ENCODE measurements around the gene PTPN14.

PTPN14 gene

DNA sequence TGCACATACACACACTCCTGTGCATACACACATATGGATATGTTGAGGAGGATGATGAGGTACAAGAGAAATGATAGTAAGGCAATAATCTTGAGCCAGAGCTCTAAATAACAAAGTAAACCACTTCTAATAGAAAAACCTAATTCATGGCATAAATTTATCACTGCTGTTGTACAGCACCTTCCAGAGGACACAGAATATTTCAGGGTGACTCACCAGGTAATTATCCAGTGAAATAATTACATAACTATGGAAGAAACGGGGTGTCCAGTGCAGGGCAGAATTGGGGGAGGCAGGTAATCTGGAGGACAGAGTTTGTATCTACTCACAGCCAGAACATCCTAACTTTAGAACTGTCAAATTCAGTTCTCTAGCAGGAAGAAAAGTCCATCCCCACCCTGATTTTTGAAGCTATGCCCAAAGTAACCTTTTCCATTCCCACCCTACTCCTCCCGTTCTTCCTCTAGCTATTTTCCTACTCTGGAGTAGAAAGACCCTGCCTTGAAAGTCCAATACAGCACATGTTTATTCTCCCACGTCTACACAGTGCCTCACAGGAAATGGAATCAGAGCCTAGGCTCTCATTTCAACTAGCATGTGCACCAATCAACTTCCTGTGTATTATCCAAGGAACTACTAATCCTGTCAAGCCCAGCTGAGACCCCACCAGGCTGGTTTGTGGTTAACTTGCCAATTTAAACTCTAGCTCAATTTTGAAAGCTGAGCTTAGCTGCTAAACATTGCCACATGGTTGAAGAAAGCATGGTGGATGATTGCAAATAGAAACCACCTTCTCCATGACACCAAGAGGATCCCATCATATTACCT is 96.6 kb downstream of the PTPN14 start:
- no peak for DNase-seq (ENCODE audit: low read depth in 2 of 2)

DNA sequence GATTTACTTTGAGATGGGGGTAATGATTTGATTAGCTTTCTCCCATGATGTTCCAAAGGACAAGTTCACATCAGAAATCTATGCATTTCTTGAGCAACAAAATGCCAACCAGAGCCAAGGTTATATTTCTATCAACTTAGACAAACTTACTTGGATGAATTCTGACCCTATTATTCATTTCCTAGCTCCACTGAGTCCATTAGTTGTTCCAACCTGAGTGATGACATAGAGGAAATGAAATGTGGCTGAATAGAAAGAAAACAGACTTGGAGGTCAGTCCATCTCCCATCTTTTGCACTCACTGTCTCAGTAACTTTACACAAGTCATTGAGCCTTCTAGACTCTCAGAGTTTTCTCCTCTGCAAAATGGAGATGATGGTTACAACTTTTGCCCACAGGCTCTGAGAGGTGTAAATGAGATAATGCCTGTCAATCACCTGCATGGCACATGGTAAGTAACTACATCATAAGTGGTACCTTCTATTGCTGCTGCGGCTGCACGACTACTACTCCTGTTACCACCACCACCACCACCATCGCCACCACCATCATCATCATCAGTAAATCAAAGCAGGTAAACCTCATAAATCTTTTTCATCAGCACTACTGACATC is 98.2 kb downstream of the PTPN14 start:
- no peak for DNase-seq (ENCODE audit: low read depth in 2 of 2)

DNA sequence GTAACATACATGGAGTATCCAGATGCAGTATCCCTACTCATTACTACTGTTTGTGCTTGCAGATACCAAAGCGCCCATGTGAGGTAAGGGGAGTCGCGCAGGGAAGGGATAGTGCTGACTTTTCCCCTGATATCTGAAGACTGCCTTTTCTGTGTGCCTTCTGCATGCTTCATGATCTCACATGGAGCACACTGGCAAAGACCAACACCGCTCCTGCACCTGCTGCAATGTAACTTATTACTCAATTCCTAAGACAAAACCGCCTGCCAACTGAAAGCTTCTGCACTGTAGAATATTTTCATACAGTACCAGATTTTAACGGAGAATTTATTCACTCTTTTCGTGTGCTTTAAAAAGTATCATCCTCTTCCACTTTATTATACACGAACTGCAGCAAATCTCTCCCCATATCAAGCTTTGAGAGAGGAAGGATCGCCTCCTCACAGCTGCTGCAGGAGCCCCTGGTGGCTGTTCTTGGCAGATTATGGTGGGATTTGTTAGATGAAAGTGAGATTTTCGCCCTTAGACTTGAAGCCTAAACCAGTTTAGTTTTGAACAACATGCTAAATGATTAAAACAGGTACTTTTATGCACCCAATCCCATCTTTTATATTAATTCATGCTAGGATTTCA is 99.1 kb downstream of the PTPN14 start:
- DNase-seq (ENCODE audit: low read depth in 2 of 2): no peak

DNA sequence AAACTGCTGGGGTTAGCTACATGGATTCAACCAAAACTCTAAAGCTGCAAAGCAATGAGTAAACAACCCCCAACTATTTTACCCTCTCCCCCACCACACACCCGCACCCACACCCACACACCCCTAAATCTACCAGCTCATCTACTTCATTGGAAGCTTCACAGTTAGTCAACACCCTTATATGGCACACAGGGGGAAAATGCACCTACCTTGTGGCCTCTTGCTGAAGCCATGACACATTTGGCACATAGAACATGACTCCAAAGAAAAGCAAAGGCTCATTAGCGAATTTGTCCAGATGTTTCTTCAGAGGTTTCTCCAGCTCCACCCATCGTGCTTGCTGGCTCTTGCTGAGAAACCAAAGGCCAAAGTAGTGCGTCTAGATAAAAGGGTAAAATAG is 99.8 kb downstream of the PTPN14 start:
- peak; percentile 4 to 34 for DNase-seq (ENCODE audit: low read depth in 2 of 2)

DNA sequence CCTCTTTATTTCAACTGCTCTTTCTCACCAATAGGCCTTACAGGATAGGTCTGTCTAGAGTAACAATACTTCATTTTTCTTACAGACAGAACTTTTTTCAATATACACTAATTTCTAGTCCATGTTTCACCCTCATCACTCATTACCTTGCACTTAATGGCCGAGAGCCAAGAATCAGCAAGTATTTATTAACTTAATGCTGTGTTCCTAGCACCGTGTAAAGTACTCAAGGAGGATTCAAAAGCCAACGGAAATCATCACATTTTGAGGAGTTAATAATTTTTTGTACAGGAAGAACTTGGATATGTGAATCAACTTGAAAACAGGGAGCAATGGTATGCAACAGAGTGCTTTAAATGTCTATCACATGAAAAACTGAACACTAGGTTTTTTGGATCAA is 102.0 kb downstream of the PTPN14 start:
- no peak for DNase-seq (ENCODE audit: low read depth in 2 of 2)

DNA sequence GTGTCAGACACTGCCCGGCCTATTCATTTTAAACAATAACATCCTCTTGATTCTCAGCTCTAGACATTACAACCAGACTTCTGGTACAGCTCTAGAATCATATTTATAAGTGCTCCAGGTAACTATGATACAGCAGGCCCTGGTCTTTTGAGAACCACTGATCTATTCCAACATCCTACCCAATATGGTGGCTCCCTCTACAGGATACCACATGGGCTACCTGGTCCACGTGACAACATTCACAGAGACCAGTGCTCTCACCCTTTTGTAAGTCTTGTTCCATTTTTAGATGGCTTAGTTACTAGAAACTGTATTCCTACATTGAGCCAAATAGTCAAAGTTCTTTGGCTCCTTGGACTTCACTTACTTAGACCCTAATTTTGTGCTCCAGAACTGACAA is 102.9 kb downstream of the PTPN14 start:
- no peak for DNase-seq (ENCODE audit: low read depth in 2 of 2)

DNA sequence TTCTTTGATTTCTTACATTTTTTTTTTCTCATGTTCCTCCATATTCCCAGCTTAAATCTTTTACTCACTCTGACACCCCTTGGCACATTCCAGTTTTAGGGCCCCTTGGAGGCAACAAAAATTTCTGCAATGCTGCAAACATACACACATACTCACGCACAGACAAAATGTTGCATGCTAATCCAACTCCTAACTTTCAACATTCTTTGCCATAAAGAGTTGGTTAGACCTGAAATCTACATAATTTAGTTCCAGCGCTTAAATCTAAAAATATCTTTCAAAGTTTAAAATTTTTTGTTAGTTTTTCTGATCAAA is 103.9 kb downstream of the PTPN14 start:
- no peak for DNase-seq (ENCODE audit: low read depth in 2 of 2)

DNA sequence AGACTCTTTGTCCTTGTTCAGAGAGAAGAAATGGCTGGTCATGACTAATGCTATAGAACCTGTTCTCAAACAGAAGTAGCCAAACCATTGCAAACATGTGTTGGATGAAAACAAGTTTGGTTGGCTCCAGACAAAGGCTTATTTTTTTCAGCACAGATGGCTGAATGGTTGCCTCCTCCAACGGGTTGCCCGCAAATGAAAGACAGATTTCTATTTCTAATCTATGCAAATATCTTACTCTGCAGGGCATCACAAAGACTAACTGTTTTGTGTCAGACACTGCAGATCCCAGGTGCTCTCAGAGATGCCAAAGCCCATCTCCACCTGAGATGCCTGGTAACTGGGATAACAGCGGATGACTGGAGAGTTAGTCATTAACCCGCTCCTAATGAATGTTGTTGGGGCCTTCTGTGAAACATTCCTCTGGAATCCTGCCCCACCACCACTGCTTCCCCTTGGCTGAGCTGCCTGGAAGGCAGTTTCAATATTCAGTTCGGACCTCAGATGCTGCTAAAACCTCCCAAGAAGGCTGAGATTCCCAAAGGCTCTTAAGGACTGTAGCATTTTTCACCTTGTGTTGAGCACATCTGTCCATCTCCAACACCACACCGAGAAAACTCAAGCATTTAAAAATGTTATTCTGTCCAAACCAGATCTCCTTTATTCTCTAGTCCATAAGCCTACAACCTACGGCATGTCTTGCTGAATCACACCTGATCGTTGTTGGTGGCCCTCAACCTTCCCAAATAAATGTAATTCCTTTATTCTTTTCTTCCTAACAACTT is 104.4 kb downstream of the PTPN14 start:
- DNase-seq (ENCODE audit: low read depth in 2 of 2): no peak

DNA sequence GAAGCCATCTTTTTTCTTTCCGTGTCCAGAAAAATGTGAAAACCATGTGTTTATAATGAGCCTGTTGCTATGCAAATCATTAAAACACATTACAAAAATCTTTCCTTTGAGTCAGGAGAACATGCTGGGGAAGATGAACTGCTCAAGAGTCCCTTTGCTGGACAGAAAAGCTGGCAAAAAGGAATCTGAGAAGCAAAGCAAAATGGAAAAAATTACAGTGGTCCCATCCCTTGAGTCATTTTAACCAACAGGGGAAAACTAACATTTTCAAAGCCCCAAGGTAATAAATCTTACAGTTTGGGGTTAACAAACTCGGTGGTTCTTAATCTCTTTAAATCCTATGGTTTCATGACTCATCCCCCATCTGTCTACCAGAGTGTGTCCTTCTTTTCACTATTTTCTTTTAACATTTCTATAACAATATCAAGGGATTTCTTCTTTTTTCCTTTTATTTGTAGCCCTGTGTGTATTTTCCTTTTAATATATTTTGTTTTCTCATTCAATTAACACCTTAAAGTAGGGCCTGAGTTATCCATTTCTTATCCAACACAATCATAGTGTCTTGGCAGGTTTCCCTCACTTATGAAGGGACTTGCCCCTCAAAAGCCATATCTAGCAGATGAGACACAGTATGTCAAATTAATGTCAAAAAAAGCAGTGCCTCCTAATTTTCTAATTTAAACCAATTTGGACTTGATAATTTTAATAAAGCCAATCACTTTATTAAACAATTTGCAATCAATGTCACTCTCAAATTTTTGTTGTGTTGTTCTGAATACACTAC is 105.4 kb downstream of the PTPN14 start:
- DNase-seq (ENCODE audit: low read depth in 2 of 2): no peak

DNA sequence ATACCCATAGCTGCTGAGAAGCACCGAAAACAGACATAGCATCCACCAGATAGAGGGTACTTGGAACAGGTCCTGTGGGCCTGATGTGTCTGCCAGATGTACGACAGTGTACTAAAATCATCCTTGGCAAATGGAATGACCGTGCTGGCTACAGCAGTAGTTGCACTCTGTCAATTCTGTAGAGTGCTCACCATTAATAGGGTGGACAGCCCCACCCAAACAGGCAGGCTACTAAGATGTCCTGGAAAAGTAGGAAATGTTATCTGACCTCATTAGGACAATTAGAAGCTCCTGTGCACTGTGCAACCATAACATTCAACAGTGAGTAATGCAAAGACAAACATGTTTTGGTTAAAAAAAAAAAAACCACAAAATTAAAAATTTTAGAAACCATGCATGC is 106.2 kb downstream of the PTPN14 start:
- no peak for DNase-seq (ENCODE audit: low read depth in 2 of 2)

DNA sequence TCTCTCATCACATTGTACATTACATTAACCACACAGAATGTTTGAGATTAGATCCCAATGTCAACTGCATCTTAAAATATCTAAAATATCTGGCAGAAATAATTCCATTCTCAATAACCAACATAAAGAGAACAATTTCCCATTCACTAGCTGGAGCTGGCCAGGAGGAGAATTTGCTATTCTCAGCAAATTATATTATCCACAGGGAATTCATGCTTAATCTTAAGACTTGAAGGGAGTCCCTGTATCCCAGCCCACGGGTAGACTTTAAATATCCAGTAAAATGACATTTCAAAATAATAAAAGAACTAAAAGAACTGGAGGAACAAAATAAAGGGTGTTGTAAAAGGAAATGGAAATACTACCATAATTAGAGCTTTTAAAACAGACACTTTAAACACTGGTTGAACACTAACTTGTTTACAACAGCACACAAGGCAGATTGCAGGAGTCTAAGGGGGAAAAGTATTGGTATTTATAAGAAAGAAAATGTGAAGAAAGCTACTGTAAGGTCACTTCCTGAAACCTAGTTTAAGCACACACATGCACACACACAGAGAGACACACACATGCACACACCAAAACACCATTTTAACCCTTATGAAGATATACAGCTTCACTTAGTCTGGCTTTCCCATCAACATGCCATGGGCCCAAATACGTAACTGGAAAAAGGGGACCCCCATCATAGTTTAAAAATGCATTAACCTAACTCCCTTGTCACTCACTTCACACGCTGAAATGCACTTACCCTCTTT is 107.0 kb downstream of the PTPN14 start:
- DNase-seq (ENCODE audit: low read depth in 2 of 2): no peak

DNA sequence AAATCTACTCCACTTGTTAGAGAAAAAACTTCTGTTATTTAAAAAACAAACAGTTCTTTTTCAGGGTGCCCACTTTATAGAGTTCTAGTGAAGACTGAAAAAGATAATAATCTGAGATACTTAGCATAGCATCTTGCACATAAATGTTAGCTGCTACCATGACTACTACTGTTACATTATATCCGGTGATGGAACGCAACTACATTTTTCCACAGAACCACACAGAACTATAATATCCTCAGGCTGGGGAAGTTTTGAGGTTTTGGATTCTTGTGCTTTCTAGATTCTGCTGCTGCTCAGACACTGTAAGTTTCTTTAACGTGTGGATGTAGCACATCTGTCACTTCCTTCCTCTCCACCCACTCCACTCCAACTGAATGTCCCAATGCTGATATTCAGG is 110.3 kb downstream of the PTPN14 start:
- no peak for DNase-seq (ENCODE audit: low read depth in 2 of 2)

DNA sequence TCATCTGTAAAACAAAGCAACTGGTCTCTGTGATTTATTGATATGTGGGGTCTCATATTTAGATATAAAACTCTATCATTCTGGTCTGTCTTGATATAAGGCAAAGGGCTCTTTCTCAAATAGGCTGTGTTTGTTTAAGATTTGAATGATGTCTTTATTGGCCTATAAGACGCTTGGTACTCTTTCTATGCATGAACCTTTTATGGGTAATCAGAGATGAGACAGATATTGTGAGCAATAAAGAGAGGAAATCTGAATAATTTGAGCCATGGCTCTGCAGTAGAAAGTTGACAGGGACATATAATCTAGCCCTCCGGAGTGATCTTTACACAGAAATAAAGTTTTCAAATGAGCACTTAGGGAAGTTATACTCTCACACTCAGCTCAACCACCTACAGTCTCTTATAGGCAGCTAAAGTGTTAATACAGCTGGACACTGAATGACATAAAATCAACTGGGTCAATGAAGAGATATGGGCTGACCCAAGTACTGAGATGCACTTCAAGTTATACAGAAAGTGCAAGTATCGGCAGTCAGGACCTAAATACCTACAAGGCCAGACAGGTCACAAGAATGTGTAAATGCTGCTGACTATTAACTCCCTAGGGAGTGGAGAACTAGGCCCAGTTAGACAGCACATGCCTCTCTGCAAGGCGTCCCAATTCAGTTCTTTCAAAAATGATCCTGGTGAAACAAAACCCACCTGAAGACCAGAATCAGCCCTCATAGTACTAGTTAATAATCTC is 111.0 kb downstream of the PTPN14 start:
- no peak for DNase-seq (ENCODE audit: low read depth in 2 of 2)

DNA sequence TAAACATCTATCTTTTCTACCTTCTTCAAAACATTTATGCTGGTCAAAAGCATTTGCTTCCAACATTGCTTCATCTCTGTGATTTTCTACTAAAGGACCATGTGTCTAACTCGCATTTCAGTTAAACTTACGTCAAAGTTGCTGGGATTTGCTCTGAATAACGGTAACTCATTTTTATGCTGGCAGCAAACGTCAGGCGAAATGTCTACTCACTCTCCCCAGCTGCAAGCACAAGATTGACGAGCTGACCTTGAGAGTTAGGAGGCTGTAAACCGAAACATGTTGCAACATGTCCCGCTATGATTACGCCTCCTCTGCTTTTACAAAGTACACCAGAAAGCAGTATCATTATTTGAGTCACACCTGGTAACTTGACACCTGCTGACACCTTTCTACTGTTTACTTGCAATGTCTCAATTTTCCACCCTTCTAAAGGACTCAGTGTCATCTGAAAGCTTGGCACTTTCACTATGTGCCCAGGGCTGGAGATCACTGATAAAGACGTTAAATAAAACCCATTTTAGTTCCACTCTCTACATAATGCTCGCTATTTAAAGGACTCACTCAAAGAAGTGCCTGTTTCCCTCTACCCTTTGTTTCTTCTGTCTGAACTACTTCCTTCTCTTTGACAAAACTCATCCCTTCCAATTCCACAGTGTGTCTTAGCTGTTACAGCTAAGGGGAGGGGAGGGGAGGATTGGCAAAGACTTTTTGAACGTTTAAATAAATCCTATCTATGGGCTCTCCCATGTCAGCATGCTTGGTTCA is 111.9 kb downstream of the PTPN14 start:
- peak in 1 of 2 donors; percentile 29 for DNase-seq (ENCODE audit: low read depth in 2 of 2)

DNA sequence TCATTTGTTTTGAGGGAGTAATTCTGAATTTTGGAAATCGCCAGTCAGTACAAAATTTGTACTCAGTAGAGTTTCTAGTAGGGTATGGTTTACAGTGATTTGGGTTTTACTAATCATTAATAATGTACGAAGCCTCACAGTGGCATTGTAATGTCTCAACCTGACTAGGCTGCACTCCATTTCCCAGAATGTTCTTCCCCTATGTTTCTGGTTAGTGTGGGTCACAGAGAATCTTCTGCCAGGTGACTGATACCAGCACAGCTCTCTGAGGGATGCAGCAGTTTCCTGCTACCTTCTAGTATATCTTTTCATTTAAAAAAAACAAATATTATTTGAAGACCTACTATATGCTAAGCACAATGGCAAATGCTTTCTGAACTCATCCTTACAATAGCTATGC is 112.9 kb downstream of the PTPN14 start:
- no peak for DNase-seq (ENCODE audit: low read depth in 2 of 2)

DNA sequence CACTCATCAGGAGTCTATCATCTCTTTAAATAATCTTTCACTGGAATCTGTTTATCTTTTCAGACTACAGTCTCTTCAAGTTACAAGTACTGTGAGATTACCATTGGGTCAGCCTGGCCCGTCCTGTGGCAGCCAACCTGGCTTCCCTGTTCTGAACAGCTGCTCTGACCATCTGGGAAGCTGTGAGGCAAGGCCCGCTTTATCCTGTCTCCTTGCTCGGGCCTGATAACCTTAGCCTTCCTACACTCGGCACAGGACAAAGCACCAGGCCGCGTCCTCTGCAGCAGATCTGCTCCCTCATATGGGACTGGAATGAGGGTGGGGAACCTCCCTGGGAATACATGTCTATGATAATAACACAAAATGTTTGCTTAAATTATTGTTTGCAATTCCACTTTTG is 113.3 kb downstream of the PTPN14 start:
- DNase-seq (ENCODE audit: low read depth in 2 of 2): no peak

DNA sequence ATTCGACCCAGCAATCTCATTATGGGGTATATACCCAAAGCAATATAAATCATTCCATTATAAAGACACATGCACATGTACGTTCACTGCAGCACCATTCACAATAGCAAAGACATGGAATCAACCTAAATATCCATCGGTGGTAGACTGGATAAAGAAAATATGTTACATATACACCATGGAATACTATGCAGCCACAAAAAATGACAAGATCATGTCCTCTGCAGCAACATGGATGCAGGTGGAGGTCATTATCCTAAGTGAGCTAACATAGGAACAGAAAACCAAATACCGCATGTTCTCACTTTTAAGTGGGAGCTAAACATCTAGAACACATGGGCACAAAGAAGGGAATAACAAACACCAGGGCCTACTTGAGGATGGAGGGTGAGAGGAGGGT is 115.5 kb downstream of the PTPN14 start:
- no peak for DNase-seq (ENCODE audit: low read depth in 2 of 2)

DNA sequence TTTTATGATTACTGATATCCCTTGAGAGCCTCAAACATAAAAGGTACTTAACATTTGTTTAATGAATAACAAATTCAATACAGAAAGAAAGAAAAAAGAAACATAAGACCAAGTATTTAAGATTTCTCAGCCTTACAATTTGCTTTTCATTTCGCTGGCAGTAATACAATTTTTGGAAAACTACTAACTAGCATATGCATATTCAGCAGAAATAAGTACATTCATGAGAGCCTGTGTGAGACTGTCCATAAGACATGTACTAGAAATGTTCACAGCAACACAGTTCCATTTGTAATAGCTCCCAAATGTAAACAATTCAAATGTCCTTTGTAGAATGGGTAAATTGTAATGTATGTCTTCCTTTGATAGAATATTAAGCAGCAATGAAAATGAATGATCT is 119.2 kb downstream of the PTPN14 start:
- DNase-seq (ENCODE audit: low read depth in 2 of 2): no peak

DNA sequence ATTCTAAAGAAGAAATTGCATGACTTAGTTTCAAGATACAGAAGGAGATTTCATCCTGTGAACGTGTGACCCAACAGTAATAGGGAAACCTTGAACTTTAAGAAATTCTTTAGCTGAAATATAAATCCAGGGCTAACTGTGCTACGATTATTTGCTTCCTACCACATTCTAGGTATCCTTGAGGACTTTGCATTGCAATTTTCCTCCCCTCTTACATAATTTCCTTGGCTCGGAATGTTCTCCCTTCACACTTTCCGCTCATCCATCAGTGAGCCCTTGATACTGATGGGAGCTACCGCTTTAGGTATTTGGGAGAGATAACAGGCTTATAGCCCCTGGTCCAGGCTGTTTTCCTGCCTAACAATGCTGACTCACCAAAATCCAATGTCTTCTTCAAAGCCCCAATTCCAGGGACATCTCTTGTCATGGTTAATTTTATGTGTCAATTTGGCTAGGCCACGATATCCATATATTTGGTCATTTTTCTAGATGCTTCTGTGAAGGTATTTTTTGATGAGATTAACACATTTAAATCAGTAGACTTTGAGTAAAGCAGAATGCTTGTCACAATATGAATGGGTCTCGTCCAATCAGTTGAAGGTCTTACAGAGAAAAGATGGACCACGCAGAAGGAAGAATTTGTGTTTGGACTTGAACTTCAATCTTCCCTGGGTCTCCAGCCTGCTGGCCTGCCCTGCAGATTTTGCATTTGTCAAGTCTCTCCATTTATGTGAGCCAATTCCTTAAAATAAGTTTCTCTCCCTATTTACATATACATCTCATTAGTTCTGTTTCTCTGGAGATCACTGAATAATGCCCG is 121.2 kb downstream of the PTPN14 start:
- DNase-seq (ENCODE audit: low read depth in 2 of 2): no peak
